Endothelial cell of umbilical vein (primary cell): Measurements from ENCODE around the gene KDM4C. TPM values are rescaled to one million over a fixed set of nuclear protein-coding genes. Genes with fewer than 3 reads are reported as not detected.

ENCODE experiments used
- BruUV-seq: library from RNA; stranded (reverse); fragments of 400-500 nt; replicated peaks from 2 replicates; lab custom pipeline; 2021; lab: Mats Ljungman, UMichigan
- CTCF ChIA-PET: fragments of 300-600, 350-600 bp; sonication (Branson Sonifier 250); formaldehyde crosslinking; loops from one replicate; lab custom pipeline; 2021; ENCODE audit warnings: antibody characterized with exemption, inconsistent platforms; lab: Charles Lee
- POLR2A ChIA-PET: fragments of 300-600, 350-600 bp; sonication (Branson Sonifier 250); formaldehyde crosslinking; loops from one replicate; lab custom pipeline; 2021; ENCODE audit warnings: antibody characterized with exemption, inconsistent platforms; lab: Charles Lee
- DNase-seq: peaks from one replicate; pipeline ENCODE4 v3.0.0-alpha.2; 2011; ENCODE audit warnings: low read depth, low spot score
- FAIRE-seq: peaks from 2 replicates; lab custom pipeline; 2011; peaks lifted over from hg19 to GRCh38; lab: Jason Lieb, UNC
- H2AFZ ChIP-seq: 2 replicates; pipeline ENCODE4 v1.6.0; 2012; ENCODE audit warnings: low read depth, low read length, control low read depth, inconsistent platforms
- H3K27ac ChIP-seq: 2 replicates; pipeline ENCODE4 v1.5.1; 2011; ENCODE audit warnings: low read depth, mild to moderate bottlenecking, control low read depth, low read length, moderate library complexity; ENCODE audit not compliant: insufficient read depth
- H3K27me3 ChIP-seq, 2 experiments: 2 replicates each; pipeline versions ENCODE4 v1.6.0 to v1.6.1; 2011; ENCODE audit warnings: low read length in 2 of 2, mixed read lengths in 1 of 2; ENCODE audit not compliant: control insufficient read depth in 2 of 2, insufficient read depth in 2 of 2
- H3K36me3 ChIP-seq, 2 experiments: 2 replicates in 1 of 2; 3 replicates in 1 of 2; pipeline ENCODE4 v1.5.1; 2011; ENCODE audit warnings: low read length in 2 of 2, mild to moderate bottlenecking in 1 of 2, moderate library complexity in 1 of 2; ENCODE audit not compliant: control insufficient read depth in 2 of 2, insufficient read depth in 2 of 2; ENCODE audit errors: extremely low read depth in 1 of 2
- H3K4me1 ChIP-seq: 3 replicates; pipeline ENCODE4 v1.5.1; 2011; ENCODE audit warnings: mild to moderate bottlenecking, low read length; ENCODE audit not compliant: control insufficient read depth, insufficient read depth; ENCODE audit errors: extremely low read depth
- H3K4me2 ChIP-seq: 2 replicates; pipeline ENCODE4 v1.6.1; 2011; ENCODE audit warnings: low read length, control low read depth, mixed read lengths; ENCODE audit not compliant: insufficient read depth
- H3K4me3 ChIP-seq, 3 experiments: fragments of 200-600 bp in 1 of 3; sonication (generic), shearing (Covaris generic) in 1 of 3; replicated peaks in 1 of 3; 2 replicates each; pipeline ENCODE4 v1.5.1; 2011 to 2016; ENCODE audit warnings: control low read depth in 3 of 3, low read length in 3 of 3, mild to moderate bottlenecking in 2 of 3, inconsistent platforms in 1 of 3, low read depth in 1 of 3, moderate library complexity in 1 of 3; ENCODE audit not compliant: insufficient read depth in 1 of 3
- H3K79me2 ChIP-seq: 2 replicates; pipeline ENCODE4 v1.6.0; 2012; ENCODE audit warnings: low read length, inconsistent platforms; ENCODE audit not compliant: control insufficient read depth, insufficient read depth
- H3K9ac ChIP-seq: replicated peaks from 2 replicates; pipeline ENCODE3; 2011; ENCODE audit warnings: low read length, control low read depth; ENCODE audit not compliant: insufficient read depth; ENCODE audit errors: extremely low read depth
- H3K9me1 ChIP-seq: replicated peaks from 3 replicates; pipeline ENCODE4 v1.6.0; 2011; ENCODE audit warnings: mild to moderate bottlenecking, low read length; ENCODE audit not compliant: control insufficient read depth, insufficient read depth; ENCODE audit errors: extremely low read depth
- H3K9me3 ChIP-seq: replicated peaks from 2 replicates; pipeline ENCODE4 v1.5.1; 2012; ENCODE audit warnings: low read length, inconsistent platforms; ENCODE audit not compliant: control insufficient read depth, insufficient read depth
- H4K20me1 ChIP-seq: replicated peaks from 2 replicates; pipeline ENCODE3; 2011; ENCODE audit warnings: mild to moderate bottlenecking, low read length; ENCODE audit not compliant: control insufficient read depth, insufficient read depth; ENCODE audit errors: extremely low read depth
- EZH2 ChIP-seq: IDR thresholded peaks from 2 replicates; pipeline ENCODE4 v1.6.1; 2012; ENCODE audit warnings: borderline replicate concordance, low read depth, mild to moderate bottlenecking, moderate library complexity, low read length, inconsistent platforms; ENCODE audit not compliant: severe bottlenecking
- FOS ChIP-seq: IDR thresholded peaks from 2 replicates; pipeline ENCODE4 v1.6.1; 2011; ENCODE audit warnings: mild to moderate bottlenecking, low read length, moderate library complexity, borderline replicate concordance; ENCODE audit not compliant: insufficient read depth
- GATA2 ChIP-seq: IDR thresholded peaks from 2 replicates; pipeline ENCODE4 v1.7.0; 2011; ENCODE audit warnings: low read depth, mild to moderate bottlenecking, moderate library complexity, mixed read lengths, low read length; ENCODE audit not compliant: insufficient read length, insufficient read depth
- JUN ChIP-seq: IDR thresholded peaks from 2 replicates; pipeline ENCODE4 v1.6.1; 2011; ENCODE audit warnings: borderline replicate concordance, low read depth; ENCODE audit not compliant: insufficient read length, insufficient read depth
- MYC ChIP-seq: IDR thresholded peaks from one replicate; pipeline ENCODE4 v1.6.1; 2011; ENCODE audit warnings: mild to moderate bottlenecking, low read depth, low read length
- POLR2A ChIP-seq: IDR thresholded peaks from 2 replicates; pipeline ENCODE4 v1.6.1; 2012; ENCODE audit warnings: low read depth, mild to moderate bottlenecking, control low read depth, low read length
- POLR2AphosphoS5 ChIP-seq: IDR thresholded peaks from 2 replicates; pipeline ENCODE4 v1.6.1; 2012; ENCODE audit warnings: low read depth, mild to moderate bottlenecking, control low read depth, low read length, moderate library complexity; ENCODE audit not compliant: insufficient read depth
- dilution Hi-C: fragments of 300-500 bp; cut with MboI; formaldehyde crosslinking; loops from one replicate; pipeline ENCODE4 v1.15.0; 2019; ENCODE audit warnings: low sequenced_read_pairs; ENCODE audit not compliant: extremely low pct_ligation_motif_present
- intact Hi-C: fragments of 100-400 bp; cut with micrococcal nuclease; formaldehyde crosslinking; loops from one replicate; pipeline ENCODE4 v1.10.0; 2022
- polyA plus RNA-seq, 4 experiments: library from polyadenylated mRNA; depleted of rRNA in 3 of 4; stranded (reverse) in 3 of 4; unstranded in 1 of 4; fragments of >200 nt; gene quantifications; 2 replicates each; pipeline versions ENCODE4 v1.2.1 to v1.2.3, GENCODE V29; 2011 to 2012; ENCODE audit warnings: missing spikeins in 1 of 4
- total RNA-seq: library from RNA; stranded (reverse); gene quantifications from 2 replicates; pipeline ENCODE4 v1.2.3, GENCODE V29; 2021
- TF ChIP-seq, protein P1 (sequence below): IDR thresholded peaks from 2 replicates; pipeline ENCODE4 v1.6.1; 2011; ENCODE audit not compliant: insufficient read depth, insufficient read length
- TF ChIP-seq, protein P2 (sequence below), 2 donors: IDR thresholded peaks; 1 replicate in 1 of 2; 2 replicates in 1 of 2; pipeline ENCODE4 v1.5.1; 2011; ENCODE audit warnings: low read length in 2 of 2, mild to moderate bottlenecking in 2 of 2, moderate library complexity in 2 of 2, control low read depth in 1 of 2, inconsistent platforms in 1 of 2, low read depth in 1 of 2; ENCODE audit not compliant: insufficient read depth in 1 of 2; ENCODE audit errors: extremely low read depth in 1 of 2

The KDM4C gene
- total and polyA plus RNA-seq, 2 donors (not counting 3 experiments of a cell fraction or from before 2014, with no cell fraction given), result 5.4 to 15.0 TPM

DNA sequence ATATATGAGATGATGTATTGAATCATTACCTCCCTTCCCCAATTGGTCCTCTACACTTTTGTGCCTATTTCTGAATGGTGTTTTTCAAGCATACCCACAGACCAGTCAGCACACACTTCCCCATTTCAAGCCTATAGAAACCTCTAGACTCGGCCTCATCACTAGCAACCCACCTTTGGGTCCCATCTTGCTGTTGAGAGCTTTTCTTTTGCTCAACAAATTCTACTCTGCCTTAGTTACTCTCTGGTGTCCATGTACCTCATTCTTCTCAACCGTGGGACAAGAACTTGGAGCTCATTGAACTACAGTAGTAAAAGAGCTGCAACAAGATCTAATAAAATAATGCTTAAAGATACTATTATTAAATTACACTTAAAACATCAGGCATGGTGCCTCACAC lies 49.0 kb upstream of the KDM4C start:
- POLR2A ChIA-PET, result no interaction called here
- dilution Hi-C loops, result no loop called here
- no peak for FAIRE-seq

DNA sequence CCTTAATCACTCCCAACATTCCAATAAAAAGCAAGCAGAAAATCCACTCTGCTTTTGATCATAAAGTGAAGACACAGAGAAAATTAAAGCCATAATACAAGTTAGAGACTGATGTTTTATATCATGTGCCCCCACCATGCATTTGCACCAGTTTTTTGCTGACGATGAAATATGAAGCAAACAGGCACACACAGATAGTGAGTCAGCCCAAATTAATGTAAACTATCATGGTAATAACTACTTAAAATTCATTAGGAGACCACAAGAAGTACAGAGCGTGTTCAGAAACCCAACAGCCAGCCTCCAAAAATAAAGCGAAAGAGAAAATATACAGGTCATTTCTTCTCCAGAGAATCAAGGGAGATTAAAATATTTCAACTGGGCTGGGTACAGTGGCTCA lies 46.4 kb upstream of the KDM4C start:
- CTCF ChIA-PET, result no interaction called here
- Histone ChIP-seq H3K79me2 (no peaks in the 10 kb centered on the region), H3K27ac (no peak overlapping the region), H3K36me3 (no peaks in the 10 kb centered on the region), H2AFZ (no peak overlapping the region), H3K9ac (no peak overlapping the region), H3K9me3 (no peaks in the 10 kb centered on the region), H4K20me1 (no peaks in the 10 kb centered on the region), H3K4me1 (no peaks in the 10 kb centered on the region), H3K9me1 (no peaks in the 10 kb centered on the region), H3K4me3 (no peak overlapping the region), H3K27me3 (no peaks in the 10 kb centered on the region), H3K4me2 (no peak overlapping the region)
- intact Hi-C loops, result no loop called here
- POLR2A ChIA-PET, result no interaction called here
- TF ChIP-seq POLR2A (no peak), GATA2 (no peak), FOS (no peak), POLR2AphosphoS5 (no peak), JUN (no peak), MYC (no peak), EZH2 (no peak)
- TF ChIP-seq, protein P1, sequence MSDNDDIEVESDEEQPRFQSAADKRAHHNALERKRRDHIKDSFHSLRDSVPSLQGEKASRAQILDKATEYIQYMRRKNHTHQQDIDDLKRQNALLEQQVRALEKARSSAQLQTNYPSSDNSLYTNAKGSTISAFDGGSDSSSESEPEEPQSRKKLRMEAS, result no peak
- TF ChIP-seq, protein P2, sequence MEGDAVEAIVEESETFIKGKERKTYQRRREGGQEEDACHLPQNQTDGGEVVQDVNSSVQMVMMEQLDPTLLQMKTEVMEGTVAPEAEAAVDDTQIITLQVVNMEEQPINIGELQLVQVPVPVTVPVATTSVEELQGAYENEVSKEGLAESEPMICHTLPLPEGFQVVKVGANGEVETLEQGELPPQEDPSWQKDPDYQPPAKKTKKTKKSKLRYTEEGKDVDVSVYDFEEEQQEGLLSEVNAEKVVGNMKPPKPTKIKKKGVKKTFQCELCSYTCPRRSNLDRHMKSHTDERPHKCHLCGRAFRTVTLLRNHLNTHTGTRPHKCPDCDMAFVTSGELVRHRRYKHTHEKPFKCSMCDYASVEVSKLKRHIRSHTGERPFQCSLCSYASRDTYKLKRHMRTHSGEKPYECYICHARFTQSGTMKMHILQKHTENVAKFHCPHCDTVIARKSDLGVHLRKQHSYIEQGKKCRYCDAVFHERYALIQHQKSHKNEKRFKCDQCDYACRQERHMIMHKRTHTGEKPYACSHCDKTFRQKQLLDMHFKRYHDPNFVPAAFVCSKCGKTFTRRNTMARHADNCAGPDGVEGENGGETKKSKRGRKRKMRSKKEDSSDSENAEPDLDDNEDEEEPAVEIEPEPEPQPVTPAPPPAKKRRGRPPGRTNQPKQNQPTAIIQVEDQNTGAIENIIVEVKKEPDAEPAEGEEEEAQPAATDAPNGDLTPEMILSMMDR (IDR thresholded peaks at IDR 0.05; ENCODE audit: extremely low read depth in 1 of 2, insufficient read depth in 1 of 2, low read depth in 1 of 2, low read length in 2 of 2), result no peak
- dilution Hi-C loops, result no loop called here
- FAIRE-seq, result no peak
- no TSS peak for BruUV-seq
- DNase-seq, result no peak

More for the DNA sequence above, 49.0 kb upstream of the KDM4C start:
- no peak overlapping the region for H3K4me3 ChIP-seq
- no peak overlapping the region for H3K27ac ChIP-seq
- intact Hi-C loops, result loop anchor here (5.0 kb wide), 1 partner anchor 279 kb away; no protein-coding TSS in a partner anchor
- H2AFZ ChIP-seq, result no peak overlapping the region
- H3K79me2 ChIP-seq, result no peaks in the 10 kb centered on the region
- H4K20me1 ChIP-seq, result no peaks in the 10 kb centered on the region
- no peak overlapping the region for H3K4me2 ChIP-seq
- no peaks in the 10 kb centered on the region for H3K36me3 ChIP-seq
- H3K27me3 ChIP-seq, result no peaks in the 10 kb centered on the region
- H3K9me1 ChIP-seq, result no peaks in the 10 kb centered on the region
- no peak for TF ChIP-seq POLR2AphosphoS5
- TF ChIP-seq GATA2, result no peak
- H3K9me3 ChIP-seq, result no peaks in the 10 kb centered on the region
- no TSS peak for BruUV-seq
- no peak overlapping the region for H3K9ac ChIP-seq
- CTCF ChIA-PET, result interaction anchor here (1.0 to 1.2 kb wide), 3 partner anchors 9 to 42 kb away, joined by 3 to 6 read pairs (median 3); no protein-coding TSS in a partner anchor
- DNase-seq, result no peak
- peaks cover 3% of the 10 kb centered on the region for H3K4me1 ChIP-seq
